ENCODE measurements around the gene INCENP.
A peak's percentile ranks its signal among the peaks of the same experiment; 100 is the strongest.

INCENP gene

DNA sequence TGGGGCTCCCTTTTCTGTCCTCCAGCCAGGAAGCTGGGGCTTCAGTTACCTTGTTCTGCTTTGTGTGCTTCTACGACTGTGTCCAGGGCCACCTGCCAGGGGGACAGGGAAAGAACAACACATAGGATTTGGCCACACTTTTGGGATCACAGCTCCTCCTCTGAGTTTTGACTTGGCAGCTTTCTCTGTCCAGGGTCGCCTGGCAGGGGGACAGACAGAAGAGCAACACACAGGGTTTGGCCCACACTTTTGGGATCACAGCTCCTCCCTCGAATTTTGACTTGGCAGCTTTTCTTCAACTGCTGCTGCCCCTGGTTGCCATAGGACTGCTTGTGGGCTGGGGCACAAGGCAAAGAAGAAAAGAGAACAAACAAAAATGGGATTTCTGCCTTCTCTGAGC, 19.1 kb downstream of the INCENP start:
- no peak for DNase-seq

DNA sequence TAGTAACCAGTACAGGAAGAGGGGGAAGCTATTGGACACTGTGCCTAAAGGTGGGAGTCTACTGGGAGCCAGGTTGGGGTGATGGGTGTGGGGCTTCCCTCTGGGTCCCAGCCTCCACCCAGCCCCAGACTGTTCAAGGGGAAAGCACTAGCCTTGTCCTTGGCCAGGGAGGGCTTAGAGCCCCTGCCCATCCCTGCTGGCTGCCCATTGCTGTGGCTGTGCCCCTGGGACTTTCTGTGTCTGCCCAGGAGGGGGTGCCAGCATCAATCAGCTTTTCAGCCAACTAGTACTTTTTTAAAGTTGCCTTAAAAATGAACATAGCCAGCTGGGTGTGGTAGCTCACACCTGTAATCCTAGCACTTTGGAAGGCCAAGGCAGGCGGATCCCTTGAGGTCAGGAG, 19.9 kb downstream of the INCENP start:
- no peak for DNase-seq

DNA sequence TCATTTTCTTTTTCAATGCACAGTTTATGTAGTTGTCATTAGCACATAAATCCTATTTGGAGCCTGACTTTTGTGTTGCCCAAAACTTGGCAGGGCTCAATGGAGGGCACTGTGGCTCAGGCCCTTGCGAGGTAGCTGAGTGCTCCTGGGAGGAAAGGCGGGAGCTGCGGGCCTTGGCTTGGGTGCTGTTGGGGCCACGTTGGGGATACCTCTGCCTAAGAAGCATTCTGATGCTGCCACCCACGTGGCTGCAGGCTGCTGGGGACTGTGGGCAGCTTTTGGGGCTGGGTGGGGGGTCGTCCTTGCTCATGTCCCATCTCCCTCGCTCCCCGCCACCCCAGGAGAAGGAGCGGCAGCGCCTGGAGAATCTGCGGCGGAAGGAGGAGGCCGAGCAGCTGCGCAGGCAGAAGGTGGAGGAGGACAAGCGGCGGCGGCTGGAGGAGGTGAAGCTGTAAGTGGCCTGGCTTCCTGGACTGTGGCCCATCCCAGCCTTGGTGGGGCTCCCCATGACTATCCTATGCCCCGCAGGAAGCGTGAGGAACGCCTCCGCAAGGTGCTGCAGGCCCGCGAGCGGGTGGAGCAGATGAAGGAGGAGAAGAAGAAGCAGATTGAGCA, 20.9 kb downstream of the INCENP start:
- DNase-seq: no peak

DNA sequence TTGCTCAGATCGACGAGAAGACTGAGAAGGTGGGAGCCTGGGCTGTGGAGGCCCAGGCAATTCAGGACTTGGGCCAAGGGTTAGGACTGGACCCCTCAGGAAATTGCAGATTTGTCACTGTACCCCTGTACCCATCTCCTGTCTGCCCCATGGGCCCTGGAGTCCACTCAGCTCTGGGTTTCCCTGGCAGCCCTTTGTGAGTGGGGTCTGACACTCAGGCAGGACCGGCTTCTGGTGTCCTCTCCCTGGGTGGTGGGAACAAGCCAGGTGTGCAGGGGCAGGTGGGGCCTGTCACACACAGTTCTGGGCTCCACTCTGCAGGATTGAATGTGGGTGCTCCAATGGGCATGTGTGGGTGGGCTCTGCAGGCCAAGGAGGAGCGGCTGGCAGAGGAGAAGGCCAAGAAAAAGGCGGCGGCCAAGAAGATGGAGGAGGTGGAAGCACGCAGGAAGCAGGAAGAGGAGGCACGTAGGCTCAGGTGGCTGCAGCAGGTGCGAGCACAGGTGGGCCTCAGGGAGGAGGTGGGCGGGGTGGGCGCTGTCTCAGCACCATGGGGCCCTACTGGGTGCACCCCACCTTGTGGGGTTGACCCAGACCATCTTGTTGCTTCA, 21.6 kb downstream of the INCENP start:
- no peak for DNase-seq

DNA sequence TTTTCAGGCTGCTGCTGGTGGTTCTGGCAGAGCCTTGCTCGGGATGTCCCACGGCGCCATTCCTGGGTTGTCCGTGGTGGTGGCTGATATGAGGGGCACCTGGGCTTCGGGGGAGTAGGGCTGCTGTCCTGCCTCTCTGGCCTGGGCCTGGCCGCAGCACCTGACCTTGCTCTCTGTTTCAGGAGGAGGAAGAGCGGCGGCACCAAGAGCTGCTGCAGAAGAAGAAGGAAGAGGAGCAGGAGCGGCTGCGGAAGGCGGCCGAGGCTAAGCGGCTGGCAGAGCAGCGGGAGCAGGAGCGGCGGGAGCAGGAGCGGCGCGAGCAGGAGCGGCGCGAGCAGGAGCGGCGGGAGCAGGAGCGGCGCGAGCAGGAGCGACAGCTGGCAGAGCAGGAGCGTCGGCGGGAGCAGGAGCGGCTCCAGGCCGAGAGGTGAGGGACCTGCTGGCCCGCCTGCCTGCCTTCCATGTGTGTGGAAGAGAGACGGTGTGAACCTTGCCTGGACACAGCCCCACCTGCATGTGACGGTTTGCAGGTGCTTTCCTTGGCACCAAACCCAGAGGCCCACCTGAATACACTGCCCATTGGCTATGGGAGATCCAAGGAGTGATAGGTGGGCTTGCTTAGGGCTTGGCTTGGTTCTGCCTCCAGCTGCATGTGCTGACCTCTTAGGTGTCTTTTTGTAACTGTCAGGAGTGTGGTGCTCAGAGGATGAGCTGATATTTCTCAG, 22.8 kb downstream of the INCENP start:
- no peak for DNase-seq

DNA sequence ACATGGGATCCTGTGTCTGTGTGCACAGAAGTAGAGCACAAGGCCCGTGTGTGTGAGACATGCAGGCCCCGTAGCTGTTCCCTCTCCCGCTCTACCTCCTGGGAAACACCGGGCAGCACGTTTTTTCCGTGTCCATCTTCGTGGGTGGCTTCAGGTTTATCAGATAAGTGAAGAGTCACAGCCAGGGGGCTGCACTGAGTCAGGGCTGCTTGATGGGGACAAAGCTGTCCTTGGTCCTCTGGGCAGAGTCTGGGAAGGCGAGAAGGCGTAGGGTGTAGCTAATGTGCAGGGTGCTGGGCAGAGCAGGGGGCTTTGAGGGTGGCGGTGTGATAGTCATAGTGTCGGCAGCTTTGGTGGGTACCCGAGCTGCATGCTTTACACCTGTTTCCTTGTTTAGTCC, 23.7 kb downstream of the INCENP start:
- no peak for DNase-seq

DNA sequence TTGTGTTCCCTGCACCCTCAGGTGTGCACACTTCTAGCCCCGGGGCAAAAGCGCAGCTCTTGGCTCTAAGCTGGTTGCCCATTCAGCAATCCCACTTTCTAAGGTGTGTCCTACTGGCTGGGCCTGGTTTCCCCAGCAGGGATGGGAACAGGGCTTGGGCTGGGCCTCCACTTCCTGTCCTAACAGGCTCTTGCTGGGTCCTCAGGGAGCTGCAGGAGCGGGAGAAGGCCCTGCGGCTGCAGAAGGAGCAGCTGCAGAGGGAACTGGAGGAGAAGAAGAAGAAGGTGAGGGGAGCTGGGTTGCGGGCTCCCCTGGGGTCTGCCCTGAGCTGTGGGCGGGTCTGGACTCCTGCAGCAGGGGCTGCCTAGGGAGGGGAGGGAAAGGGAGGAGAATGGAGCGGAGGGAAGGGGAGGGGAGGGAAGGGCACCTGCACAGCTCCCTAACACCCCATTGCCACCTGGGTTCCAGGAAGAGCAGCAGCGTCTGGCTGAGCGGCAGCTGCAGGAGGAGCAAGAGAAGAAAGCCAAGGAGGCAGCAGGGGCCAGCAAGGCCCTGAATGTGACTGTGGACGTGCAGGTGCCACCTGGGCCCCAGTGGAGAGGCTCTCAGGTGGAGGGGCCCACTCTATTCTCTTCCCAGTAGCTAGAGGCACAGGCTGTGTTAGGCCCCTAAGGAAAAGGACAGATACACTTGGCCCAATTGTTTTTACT, 24.6 kb downstream of the INCENP start:
- no peak for DNase-seq

DNA sequence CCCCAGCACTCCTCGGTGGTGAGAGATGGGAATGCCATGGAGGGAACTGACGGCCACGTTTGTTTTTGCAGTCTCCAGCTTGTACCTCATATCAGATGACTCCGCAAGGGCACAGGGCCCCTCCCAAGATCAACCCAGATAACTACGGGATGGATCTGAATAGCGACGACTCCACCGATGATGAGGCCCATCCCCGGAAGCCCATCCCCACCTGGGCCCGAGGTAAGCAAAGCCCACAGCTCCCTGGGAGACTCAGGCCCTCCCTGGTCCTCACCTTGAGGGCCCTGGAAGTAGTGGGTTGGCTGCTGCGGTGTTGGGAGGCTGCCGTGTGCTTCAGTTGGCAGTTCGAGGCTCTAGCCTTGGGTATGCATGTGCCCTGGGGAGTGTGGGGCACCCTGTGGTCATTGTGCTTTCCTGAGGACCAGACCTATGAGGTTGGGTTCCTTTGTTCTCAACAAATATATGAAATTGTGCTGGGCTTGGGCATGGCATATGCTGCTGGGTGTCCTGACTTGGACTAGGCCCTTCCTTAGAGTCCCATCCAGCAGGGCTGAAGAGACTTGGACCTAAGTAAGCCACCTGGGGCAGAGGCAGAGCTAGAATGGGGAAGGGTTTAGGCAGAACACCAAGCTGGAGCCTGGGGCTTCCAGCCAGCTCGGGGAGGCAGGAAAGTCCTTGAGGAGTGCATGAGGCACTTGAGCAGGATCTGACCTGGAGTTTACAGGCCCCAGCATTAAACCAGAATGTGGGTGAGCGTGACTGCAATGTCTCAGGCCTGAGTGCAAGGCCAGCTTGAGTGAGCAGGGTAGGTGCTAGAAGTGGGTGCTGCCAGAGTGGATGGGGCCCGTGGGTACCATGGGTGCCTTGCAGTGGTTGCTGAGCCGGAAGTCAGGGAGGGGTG, 26.4 kb downstream of the INCENP start:
- DNase-seq: no peak

DNA sequence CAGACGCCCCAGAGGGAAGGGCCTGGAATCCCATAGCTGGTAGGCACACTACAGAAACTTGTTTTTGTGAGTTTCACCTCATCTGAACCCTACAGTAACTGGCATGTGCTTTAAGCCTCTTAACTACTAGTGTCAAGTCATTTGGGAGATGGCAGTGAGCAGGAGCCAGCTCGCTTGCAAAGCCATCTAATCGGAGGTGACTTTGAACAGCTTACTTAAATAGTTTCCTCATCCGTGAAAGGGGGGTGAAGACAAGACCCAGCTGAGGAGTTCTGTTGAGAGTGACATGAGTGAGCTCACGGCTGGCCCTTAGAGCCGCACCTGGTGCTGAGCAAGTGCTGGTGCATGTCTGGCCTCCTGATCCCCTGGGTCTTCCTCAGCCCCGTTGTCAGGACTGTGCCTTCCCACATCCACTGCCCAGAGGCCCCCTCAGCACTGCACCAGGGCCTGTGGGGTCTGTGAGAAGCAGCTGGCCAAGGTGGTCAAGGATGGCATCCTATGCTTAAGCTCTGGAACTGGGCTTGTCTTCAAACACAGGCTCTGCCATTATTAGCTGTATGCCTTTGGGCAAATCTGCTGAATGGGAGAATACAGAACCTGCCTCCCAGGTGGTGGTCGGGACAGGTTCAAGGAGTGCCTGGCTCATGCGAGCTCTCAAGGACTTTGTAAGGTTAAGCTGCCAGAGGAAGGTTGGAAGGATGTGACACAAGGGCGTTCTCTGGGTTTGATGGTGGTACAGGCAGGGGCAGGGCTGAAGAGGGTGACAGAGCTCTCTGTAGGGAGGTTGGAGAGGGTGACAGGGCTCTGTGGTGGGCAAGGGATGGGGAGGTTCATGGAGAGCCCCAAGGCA, 27.3 kb downstream of the INCENP start:
- no peak for DNase-seq

DNA sequence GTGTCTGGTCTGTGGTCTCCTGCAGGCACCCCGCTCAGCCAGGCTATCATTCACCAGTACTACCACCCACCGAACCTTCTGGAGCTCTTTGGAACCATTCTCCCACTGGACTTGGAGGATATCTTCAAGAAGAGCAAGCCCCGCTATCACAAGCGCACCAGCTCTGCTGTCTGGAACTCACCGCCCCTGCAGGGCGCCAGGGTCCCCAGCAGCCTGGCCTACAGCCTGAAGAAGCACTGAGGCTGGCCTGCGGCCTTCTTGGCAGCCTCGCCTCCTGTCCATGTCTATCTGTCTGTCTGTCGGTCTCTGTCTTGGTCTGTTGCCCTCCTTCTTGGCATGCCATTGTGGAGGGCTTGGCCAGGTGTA, 27.9 kb downstream of the INCENP start:
- no peak for DNase-seq

DNA sequence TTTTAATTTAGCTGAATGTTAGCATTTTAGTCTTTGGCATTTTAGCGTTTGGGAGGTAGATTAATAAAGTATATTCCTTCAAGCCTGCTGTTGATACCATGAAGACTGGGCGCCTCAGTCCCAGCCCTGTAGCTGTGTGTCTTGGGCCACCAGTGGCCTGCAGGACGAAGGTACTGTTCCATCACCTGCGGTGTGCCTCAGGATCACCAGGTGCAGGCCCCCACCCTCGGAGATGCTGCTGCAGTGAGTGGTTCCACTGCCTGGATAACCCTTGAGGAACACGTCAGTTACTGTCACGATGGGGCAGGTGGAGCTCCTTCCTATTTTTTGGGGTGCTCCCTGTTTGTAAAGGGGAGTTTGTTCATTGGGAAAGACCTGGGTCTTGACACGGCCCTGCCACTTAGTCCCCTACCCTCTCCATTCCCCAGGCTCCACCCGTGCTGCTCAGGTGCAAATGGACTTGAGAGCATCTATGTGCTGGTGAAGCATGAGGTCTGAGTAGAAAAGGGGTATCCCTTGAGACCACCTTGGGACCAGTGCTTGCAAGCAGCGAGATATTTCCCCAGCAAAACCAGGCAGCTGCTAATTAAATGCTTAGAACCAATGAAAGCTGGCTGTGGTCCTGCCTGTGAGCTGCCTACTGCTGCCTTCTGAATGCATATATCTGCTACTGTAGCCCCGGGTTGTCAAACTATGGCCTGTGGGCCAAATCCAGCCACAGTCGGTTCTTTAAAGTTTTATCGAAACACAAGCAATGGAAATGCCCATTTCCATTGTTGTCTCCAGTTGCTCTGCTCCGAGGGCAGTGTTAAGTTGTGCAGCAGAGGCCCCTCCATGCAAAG, 28.7 kb downstream of the INCENP start:
- no peak for DNase-seq

DNA sequence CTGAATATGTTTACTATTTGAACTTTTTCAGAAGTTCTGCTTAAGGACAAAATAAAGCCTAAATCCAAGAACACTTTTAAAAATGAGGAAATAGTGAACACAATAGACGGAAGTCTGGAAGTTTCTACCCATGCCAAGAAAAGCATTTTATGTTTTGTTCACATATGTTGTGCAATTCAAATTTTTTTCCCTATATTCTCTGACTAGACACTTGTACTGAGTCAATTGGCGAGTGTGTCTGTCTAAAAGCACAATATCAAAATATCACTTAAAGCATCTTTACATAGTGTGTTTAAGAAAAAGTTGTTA, 29.2 kb downstream of the INCENP start:
- DNase-seq: no peak

DNA sequence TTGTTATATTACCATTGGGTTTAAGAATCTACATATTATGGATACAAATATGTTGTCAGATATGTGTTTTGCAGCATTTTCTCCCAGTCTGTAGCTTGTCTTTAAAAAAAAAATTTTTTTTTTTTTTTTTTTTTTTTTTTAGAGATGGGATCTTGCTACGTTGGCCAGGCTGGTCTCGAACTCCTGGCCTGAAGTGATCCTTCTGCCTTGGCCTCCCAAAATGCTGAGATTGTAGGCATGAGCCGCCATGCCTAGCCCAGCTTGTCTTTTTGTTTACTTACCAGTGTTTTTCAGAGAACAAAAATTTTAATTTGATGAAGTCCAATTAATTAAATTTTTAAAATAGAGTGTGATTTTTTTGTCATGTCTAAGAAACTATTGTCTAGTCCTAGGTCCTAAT, 29.8 kb downstream of the INCENP start:
- no peak for DNase-seq

DNA sequence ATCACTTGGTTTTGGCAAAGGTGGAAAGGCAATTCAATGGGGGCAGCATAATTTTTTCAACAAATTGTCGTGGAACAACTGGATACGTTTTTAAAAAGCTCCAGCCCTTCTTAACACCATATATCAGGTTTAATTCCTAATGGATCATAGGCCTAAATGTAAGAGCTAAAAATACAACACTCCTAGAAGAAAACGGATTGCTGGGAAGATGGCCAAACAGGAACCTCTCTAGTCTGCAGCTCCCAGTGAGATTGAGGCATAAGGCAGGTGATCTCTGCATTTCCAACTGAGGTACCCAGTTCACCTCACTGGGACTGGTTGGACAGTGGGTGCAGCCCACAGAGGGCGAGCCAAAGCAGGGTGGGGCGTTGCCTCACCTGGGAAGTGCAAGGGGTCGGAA, 33.8 kb downstream of the INCENP start:
- DNase-seq: no peak

DNA sequence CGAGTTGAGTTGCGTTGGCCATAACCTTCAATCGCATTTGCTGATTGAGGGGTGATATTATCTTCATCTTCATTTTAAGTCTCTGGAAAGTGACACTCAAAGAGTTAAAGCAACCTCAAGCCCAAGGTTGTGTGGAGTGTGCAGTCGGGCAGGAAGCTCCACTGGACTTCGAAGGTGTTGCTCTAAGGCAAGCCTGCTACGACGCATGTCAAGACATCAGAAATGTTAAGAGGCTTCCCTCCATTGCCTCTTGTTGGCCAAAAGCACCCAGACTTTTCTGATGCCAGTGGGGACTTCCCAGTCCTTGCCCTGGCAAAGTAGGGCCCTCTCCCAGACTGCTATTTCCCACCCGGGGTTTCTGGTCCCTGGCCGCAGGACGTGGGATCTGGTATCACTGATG, 42.6 kb downstream of the INCENP start:
- no peak for DNase-seq

DNA sequence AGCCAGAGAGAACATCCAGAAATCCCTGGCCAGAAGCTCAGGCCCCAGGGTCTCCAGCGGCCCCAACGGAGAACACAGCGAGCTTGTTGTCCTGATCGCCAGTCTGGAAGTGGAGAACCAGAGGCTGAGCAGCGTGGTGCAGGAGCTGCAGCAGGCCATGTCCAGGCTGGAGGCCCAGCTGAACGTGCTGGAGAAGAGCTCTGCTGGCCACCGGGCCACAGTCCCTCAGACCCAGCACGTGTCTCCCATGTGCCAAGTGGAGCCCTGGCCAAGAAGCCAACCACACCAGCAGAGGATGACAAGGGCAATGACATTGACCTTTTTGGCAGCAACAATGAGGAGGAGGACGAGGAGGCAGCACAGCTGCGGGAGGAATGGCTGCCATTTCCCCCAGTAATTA, 45.6 kb downstream of the INCENP start:
- DNase-seq: no peak

DNA sequence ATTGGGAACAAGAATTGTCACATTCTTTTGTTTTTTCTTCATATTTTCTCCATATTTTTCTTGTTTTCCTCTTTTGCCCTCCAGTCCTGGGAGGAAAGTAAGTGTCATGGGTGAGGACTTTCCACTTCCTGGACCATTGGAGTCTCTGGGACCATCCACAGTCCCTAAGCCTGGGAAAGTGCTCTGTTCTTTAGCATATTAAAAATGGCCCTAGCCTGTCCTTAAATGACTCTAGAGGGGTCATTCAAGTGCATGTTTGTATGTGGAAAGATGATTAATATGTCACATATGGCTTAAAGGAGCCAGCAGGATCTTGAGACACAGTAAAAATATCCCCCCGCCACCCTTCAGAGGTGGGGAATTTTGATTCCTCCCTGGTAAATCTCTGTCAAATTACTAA, 46.1 kb downstream of the INCENP start:
- DNase-seq: no peak

DNA sequence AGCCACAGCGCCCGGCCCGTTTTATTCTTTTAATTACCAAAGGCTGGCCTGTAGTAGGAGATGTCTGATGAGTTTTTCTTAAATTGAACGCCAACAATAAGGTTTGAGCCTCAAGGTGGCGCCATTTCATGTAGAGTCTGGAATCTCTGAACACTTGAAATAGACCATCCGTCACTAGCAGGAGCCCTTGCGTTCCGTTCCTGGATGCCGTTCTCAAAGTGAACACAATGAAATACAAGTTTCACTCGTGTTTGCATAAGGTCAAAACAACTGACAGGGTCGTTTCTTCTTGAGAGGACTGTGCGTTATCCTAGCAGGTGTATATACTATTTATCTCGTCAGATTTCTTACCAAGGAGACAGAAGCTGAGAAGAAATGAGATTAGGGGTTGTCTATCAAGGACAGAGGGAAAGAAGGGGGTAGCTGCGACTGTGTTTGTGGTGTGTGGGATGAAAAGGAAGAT, 47.5 kb downstream of the INCENP start:
- peak; percentile 74 for DNase-seq

DNA sequence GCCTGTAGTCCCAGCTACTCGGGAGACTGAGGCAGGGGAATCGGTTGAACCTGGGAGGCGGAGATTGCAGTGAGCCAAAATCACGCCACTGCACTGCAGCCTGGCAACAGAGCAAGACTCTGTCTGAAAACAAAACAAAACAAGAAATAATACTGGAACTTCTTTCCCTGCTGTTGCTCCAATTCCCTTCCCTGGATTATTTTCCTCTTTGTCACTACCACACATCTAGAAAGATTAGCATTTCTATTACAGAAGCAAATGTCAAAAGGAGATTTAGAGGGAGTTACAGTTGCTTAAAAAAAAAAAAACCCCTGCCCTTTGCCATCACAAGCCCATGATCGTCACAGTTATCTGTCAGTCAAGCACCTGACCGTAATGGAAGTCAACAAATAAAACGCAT, 48.5 kb downstream of the INCENP start:
- DNase-seq: no peak

DNA sequence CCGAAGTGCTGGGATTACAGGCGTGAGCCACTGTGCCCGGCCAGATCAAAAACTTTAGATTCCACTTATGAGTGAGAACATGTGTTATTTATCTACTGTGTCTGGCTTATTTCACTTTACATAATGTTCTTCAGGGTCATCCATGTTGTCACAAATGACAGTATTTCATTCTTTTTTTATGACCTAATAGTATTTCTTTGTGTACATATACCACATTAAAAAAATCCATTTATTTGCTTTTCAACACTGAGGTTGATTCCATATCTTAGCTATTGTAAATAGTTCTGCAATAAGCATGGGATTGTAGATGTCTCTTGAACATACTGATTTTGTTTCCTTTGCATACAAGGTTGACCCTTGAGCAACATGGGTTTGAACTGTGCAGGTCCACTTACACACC, 53.0 kb downstream of the INCENP start:
- no peak for DNase-seq

DNA sequence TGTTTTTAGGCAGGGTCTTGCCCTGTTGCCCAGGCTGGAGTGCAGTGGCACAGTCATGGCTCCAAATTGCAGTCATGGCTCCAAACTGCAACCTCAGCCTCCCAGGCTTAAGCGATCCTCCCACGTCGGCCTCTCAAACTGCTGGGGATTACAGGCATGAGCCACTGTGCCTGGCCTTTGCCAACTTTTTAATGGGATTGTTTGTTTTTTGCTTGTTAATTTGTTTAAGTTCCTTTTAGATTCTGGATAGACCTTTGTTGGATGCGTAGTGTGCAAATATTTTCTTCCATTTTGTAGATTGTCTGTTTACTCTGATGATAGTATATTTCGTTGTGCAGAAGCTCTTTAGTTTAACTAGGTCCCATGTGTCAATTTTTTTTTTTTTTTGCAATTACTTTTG, 56.2 kb downstream of the INCENP start:
- no peak for DNase-seq
